Epithelial cell of proximal tubule (primary cell): Measurements from ENCODE around the gene PRR15L. TPM values are rescaled to one million over a fixed set of nuclear protein-coding genes. Genes with fewer than 3 reads are reported as not detected.
"Not testable (repeated sequence)": the region's sequence is repeated elsewhere in the genome, so short reads cannot be mapped to it uniquely, and the experiment has no call there.

Experiments
- DNase-seq: peaks from one replicate; pipeline ENCODE4 v3.0.0-alpha.2; 2011; ENCODE audit warnings: low read depth
- H3K4me3 ChIP-seq: 2 replicates; pipeline ENCODE4 v1.5.1; 2011; ENCODE audit warnings: low read depth, mild to moderate bottlenecking, low read length
- CTCF ChIP-seq: conservative IDR thresholded peaks from 2 replicates; pipeline ENCODE4 v1.5.1; 2012; ENCODE audit warnings: low read depth, mild to moderate bottlenecking, low read length
- total RNA-seq: library from RNA; depleted of rRNA; stranded (reverse); fragments of >200 nt; gene quantifications from 2 replicates; pipeline ENCODE4 v1.2.3, GENCODE V29; 2015

Gene PRR15L
- total RNA-seq, 1 donor from 2014 or later = 3.5 TPM

- TF ChIP-seq CTCF = no peak
- no peak for DNase-seq
- no peak overlapping the region for H3K4me3 ChIP-seq
Observed at GRCh38 chr17:47945080-47945479, 12.6 kb downstream of the PRR15L start.

- peak overlapping the region; percentile 90 for H3K4me3 ChIP-seq
- no peak for TF ChIP-seq CTCF
- no peak for DNase-seq
Observed at GRCh38 chr17:47942568-47942967, 15.1 kb downstream of the PRR15L start.

- peak overlapping the region; percentile 90 for H3K4me3 ChIP-seq
- no peak for DNase-seq
- TF ChIP-seq CTCF = no peak
Observed at GRCh38 chr17:47942096-47942510, 15.6 kb downstream of the PRR15L start.

- TF ChIP-seq CTCF = peak; percentile 26
- peak; percentile 96 for DNase-seq
Observed at GRCh38 chr17:47941246-47942095, 16.2 kb downstream of the PRR15L start, which contains the start of gene PNPO. Gene PNPO, plus strand, starts transcription at chr17:47941571. Its CDS starts 105 bp downstream, at chr17:47941676.

GRCh38 chr17:47937941-47938340 lies 19.7 kb downstream of the PRR15L start:
- H3K4me3 ChIP-seq = no peak overlapping the region
- no peak for DNase-seq
- TF ChIP-seq CTCF = no peak

More at GRCh38 chr17:47941246-47942095, 16.2 kb downstream of the PRR15L start, which contains the start of gene PNPO:
- peak within 1 kb of the TSS; percentile 90 for H3K4me3 ChIP-seq

- H3K4me3 ChIP-seq = no peak overlapping the region
- DNase-seq = no peak
- no peak for TF ChIP-seq CTCF
Observed at GRCh38 chr17:47935961-47936360, 21.7 kb downstream of the PRR15L start.

- H3K4me3 ChIP-seq, DNase-seq: not testable (repeated sequence)
Observed at GRCh38 chr17:47935468-47935867, 22.2 kb downstream of the PRR15L start.
